CD14-positive monocyte (primary cell): ENCODE measurements around the gene LYPD6. TPM values are rescaled to one million over a fixed set of nuclear protein-coding genes. Genes with fewer than 3 reads are reported as not detected.
A peak's percentile ranks its signal among the peaks of the same experiment; 100 is the strongest.

Source experiments
- DNase-seq, 3 donors: peaks; one replicate each; pipeline ENCODE4 v3.0.0-alpha.2; 2011 to 2022
- H2AFZ ChIP-seq: 2 replicates; pipeline ENCODE4 v1.6.0; 2012; ENCODE audit warnings: mild to moderate bottlenecking, low read depth, low read length, inconsistent platforms; ENCODE audit not compliant: insufficient read depth, poor library complexity, severe bottlenecking
- H3K27ac ChIP-seq, 2 donors: 1 replicate in 1 of 2; 2 replicates in 1 of 2; pipeline ENCODE4 v1.5.1; 2012 to 2013; ENCODE audit warnings: low read length in 2 of 2, control low read depth in 1 of 2, inconsistent platforms in 1 of 2, low read depth in 1 of 2, mild to moderate bottlenecking in 1 of 2
- H3K27me3 ChIP-seq, 2 donors: one replicate each; pipeline versions ENCODE4 v1.6.0 to v1.6.1; 2011 to 2013; ENCODE audit warnings: low read length in 2 of 2; ENCODE audit not compliant: control insufficient read depth in 2 of 2, insufficient read depth in 2 of 2
- H3K36me3 ChIP-seq, 2 donors: replicated peaks in 1 of 2; 1 replicate in 1 of 2; 2 replicates in 1 of 2; pipeline versions ENCODE4 v1.5.1 to v1.6.1; 2012 to 2013; ENCODE audit warnings: low read length in 2 of 2, control low read depth in 1 of 2, inconsistent platforms in 1 of 2, mild to moderate bottlenecking in 1 of 2; ENCODE audit not compliant: insufficient read depth in 2 of 2, control insufficient read depth in 1 of 2
- H3K4me1 ChIP-seq, 2 donors: 1 replicate in 1 of 2; 2 replicates in 1 of 2; pipeline versions ENCODE4 v1.5.1 to v1.6.1; 2012 to 2013; ENCODE audit warnings: low read length in 2 of 2, control low read depth in 1 of 2, inconsistent platforms in 1 of 2, mild to moderate bottlenecking in 1 of 2, moderate library complexity in 1 of 2; ENCODE audit not compliant: insufficient read depth in 2 of 2, control insufficient read depth in 1 of 2
- H3K4me2 ChIP-seq: replicated peaks from 2 replicates; pipeline ENCODE3; 2012; ENCODE audit warnings: low read length, moderate library complexity, mild to moderate bottlenecking; ENCODE audit not compliant: poor library complexity, severe bottlenecking; ENCODE audit errors: extremely low read depth
- H3K4me3 ChIP-seq, 3 experiments: fragments of 200-600 bp in 1 of 3; sonication (generic) in 1 of 3; replicated peaks in 1 of 3; 1 replicate in 2 of 3; 2 replicates in 1 of 3; pipeline ENCODE4 v1.5.1; 2011 to 2013; ENCODE audit warnings: low read length in 3 of 3, mild to moderate bottlenecking in 3 of 3, control low read depth in 2 of 3, low read depth in 2 of 3, inconsistent platforms in 1 of 3, moderate library complexity in 1 of 3
- H3K79me2 ChIP-seq: 2 replicates; pipeline ENCODE4 v1.6.0; 2012; ENCODE audit warnings: mild to moderate bottlenecking, control low read depth, inconsistent platforms, low read length, moderate library complexity; ENCODE audit not compliant: insufficient read depth
- H3K9ac ChIP-seq: 2 replicates; pipeline ENCODE4 v1.6.0; 2017; ENCODE audit warnings: low read length, mild to moderate bottlenecking; ENCODE audit not compliant: insufficient read depth, poor library complexity, severe bottlenecking
- H3K9me3 ChIP-seq, 2 donors: replicated peaks in 1 of 2; 1 replicate in 1 of 2; 2 replicates in 1 of 2; pipeline versions ENCODE4 v1.5.1 to v1.6.1; 2012 to 2013; ENCODE audit warnings: low read length in 2 of 2, control low read depth in 1 of 2; ENCODE audit not compliant: control insufficient read depth in 1 of 2, insufficient read depth in 1 of 2
- H4K20me1 ChIP-seq: 2 replicates; pipeline ENCODE4 v1.6.0; 2012; ENCODE audit warnings: mild to moderate bottlenecking, low read length, control low read depth, moderate library complexity; ENCODE audit not compliant: insufficient read depth
- H3K27ac Mint-ChIP-seq, 7 donors: one replicate each; pipeline ENCODE4 v1.8.0; 2020; ENCODE audit warnings: mild to moderate bottlenecking in 7 of 7, mixed read lengths in 7 of 7, moderate library complexity in 6 of 7, inconsistent platforms in 2 of 7
- H3K27me3 Mint-ChIP-seq, 3 donors: one replicate each; pipeline ENCODE4 v1.8.0; 2021 to 2022; ENCODE audit warnings: low read depth in 3 of 3, mild to moderate bottlenecking in 3 of 3, mixed read lengths in 3 of 3, moderate library complexity in 3 of 3, inconsistent platforms in 1 of 3
- H3K36me3 Mint-ChIP-seq, 2 donors: one replicate each; pipeline ENCODE4 v1.8.0; 2020; ENCODE audit warnings: mixed read lengths in 2 of 2, inconsistent platforms in 1 of 2, mild to moderate bottlenecking in 1 of 2
- H3K4me1 Mint-ChIP-seq: one replicate; pipeline ENCODE4 v1.8.0; 2020; ENCODE audit warnings: mild to moderate bottlenecking, mixed read lengths
- H3K4me3 Mint-ChIP-seq, 2 donors: one replicate each; pipeline ENCODE4 v1.8.0; 2020; ENCODE audit warnings: mild to moderate bottlenecking in 2 of 2, mixed read lengths in 2 of 2, moderate library complexity in 1 of 2
- H3K9me3 Mint-ChIP-seq, 7 donors: one replicate each; pipeline ENCODE4 v1.8.0; 2020 to 2022; ENCODE audit warnings: mixed read lengths in 7 of 7, mild to moderate bottlenecking in 6 of 7, moderate library complexity in 6 of 7, inconsistent platforms in 2 of 7
- WGBS: methylation state at CpG from one replicate; pipeline ENCODE4 v1.1.5; 2013; ENCODE audit warnings: missing lambda C conversion rate; ENCODE audit not compliant: insufficient coverage; 5-methylcytosine and 5-hydroxymethylcytosine counted together
- intact Hi-C, 2 donors: fragments of 100-400 bp; cut with micrococcal nuclease; formaldehyde crosslinking; loops; one replicate each; pipeline versions ENCODE4 v1.15.0 to v1.15.1; 2023
- polyA plus RNA-seq, 3 donors: library from polyadenylated mRNA; depleted of rRNA in 1 of 3; unstranded in 2 of 3; stranded (reverse) in 1 of 3; fragments of 300-500 nt in 2 of 3; fragments of >200 nt in 1 of 3; fragmentation: Illumina TruSeq in 2 of 3; gene quantifications; 1 replicate in 2 of 3; 2 replicates in 1 of 3; pipeline ENCODE4 v1.2.3, GENCODE V29; 2012 to 2021
- TF ChIP-seq, protein P1 (sequence below): fragments of 200-600 bp; IDR thresholded peaks from one replicate; pipeline ENCODE4 v1.8.0; 2022; ENCODE audit warnings: antibody characterized with exemption, mild to moderate bottlenecking

LYPD6 gene
- polyA plus RNA-seq, 3 donors: not detected

DNA sequence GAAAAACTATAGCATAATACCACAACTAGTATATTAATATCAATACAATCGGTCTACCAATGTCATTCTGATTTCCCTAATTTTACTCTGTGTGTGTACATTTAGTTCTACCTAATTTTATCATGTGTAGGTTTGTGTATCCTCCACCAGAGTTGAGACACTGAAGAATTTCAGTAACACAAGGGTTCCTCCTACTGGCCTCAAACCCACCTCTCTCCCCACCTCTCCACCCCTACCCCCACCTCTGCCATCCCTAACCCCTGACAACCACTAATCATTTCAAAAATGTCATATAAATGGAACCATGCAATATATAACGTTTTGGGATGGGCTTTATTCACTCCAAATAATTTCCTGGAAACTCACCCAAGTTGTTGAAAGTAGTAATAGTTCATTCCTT is 117.9 kb downstream of the LYPD6 start:
- no peaks in the 10 kb centered on the region for H3K36me3 Mint-ChIP-seq
- DNase-seq: no peak
- intact Hi-C loops: no loop called here

DNA sequence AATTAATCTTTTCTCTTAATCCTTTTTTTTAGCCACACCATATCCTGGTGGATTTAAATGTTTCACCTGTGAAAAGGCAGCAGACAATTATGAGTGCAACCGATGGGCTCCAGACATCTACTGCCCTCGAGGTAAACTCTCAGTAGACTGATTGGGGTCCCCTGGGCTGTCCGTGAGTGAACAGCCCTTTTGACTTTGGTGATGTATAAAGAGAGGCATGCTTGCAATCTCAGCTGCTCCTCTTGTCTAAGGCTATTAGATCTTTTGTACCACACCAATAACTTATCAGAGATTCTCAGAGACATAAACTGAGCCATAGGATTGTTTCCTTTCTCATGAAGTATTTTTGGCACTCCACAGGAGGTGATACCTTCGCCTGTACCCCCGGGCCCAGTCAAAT is 118.6 kb downstream of the LYPD6 start:
- Mint-ChIP-seq H3K36me3 (no peaks in the 10 kb centered on the region), H3K27ac (no peak overlapping the region), H3K9me3 (peaks cover 0 to 2% (median 0%) of the 10 kb centered on the region in 7 donors), H3K4me3 (no peak overlapping the region), H3K27me3 (peaks cover 0 to 3% (median 0%) of the 10 kb centered on the region in 3 donors), H3K4me1 (no peaks in the 10 kb centered on the region)
- intact Hi-C loops: no loop called here
- Histone ChIP-seq H3K4me3 (no peak overlapping the region), H3K27ac (no peak overlapping the region), H3K36me3 (no peaks in the 10 kb centered on the region), H3K79me2 (no peaks in the 10 kb centered on the region), H3K27me3 (no peaks in the 10 kb centered on the region), H3K9me3 (no peaks in the 10 kb centered on the region), H2AFZ (no peak overlapping the region), H3K9ac (no peak overlapping the region), H3K4me2 (no peak overlapping the region), H4K20me1 (no peaks in the 10 kb centered on the region), H3K4me1 (no peaks in the 10 kb centered on the region)
- TF ChIP-seq, protein P1, sequence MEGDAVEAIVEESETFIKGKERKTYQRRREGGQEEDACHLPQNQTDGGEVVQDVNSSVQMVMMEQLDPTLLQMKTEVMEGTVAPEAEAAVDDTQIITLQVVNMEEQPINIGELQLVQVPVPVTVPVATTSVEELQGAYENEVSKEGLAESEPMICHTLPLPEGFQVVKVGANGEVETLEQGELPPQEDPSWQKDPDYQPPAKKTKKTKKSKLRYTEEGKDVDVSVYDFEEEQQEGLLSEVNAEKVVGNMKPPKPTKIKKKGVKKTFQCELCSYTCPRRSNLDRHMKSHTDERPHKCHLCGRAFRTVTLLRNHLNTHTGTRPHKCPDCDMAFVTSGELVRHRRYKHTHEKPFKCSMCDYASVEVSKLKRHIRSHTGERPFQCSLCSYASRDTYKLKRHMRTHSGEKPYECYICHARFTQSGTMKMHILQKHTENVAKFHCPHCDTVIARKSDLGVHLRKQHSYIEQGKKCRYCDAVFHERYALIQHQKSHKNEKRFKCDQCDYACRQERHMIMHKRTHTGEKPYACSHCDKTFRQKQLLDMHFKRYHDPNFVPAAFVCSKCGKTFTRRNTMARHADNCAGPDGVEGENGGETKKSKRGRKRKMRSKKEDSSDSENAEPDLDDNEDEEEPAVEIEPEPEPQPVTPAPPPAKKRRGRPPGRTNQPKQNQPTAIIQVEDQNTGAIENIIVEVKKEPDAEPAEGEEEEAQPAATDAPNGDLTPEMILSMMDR: no peak
- WGBS: no CpG with 5 or more reads among the region's 5 CpGs
- no peak for DNase-seq

More for the DNA sequence above, 117.9 kb downstream of the LYPD6 start:
- Mint-ChIP-seq H3K27ac (peak overlapping the region in 1 of 7 donors; percentile 30), H3K4me1 (no peaks in the 10 kb centered on the region), H3K27me3 (peaks cover 0 to 3% (median 0%) of the 10 kb centered on the region in 3 donors), H3K4me3 (no peak overlapping the region), H3K9me3 (peaks cover 0 to 3% (median 0%) of the 10 kb centered on the region in 7 donors)
- H3K27ac ChIP-seq: no peak overlapping the region
- no peaks in the 10 kb centered on the region for H3K36me3 ChIP-seq
- no peak overlapping the region for H2AFZ ChIP-seq
- H3K4me1 ChIP-seq: no peaks in the 10 kb centered on the region
- H3K27me3 ChIP-seq: no peaks in the 10 kb centered on the region
- WGBS: no CpG with 5 or more reads among the region's 2 CpGs
- no peaks in the 10 kb centered on the region for H4K20me1 ChIP-seq
- TF ChIP-seq, protein P1: no peak
- no peak overlapping the region for H3K9ac ChIP-seq
- no peak overlapping the region for H3K4me3 ChIP-seq
- H3K79me2 ChIP-seq: no peaks in the 10 kb centered on the region
- H3K9me3 ChIP-seq: no peaks in the 10 kb centered on the region
- H3K4me2 ChIP-seq: no peak overlapping the region
